ENCODE results near the gene ZNF432. TPM values are rescaled to one million over a fixed set of nuclear protein-coding genes. Genes with fewer than 3 reads are reported as not detected.
A peak's percentile ranks its signal among the peaks of the same experiment; 100 is the strongest.
"Not testable (repeated sequence)": the region's sequence is repeated elsewhere in the genome, so short reads cannot be mapped to it uniquely, and the experiment has no call there.

ZNF432 gene
- total and polyA plus RNA-seq, 2 experiments from 2014 or later: 11.9 to 16.0 TPM

GRCh38 chr19:52034051-52034728 is 14.4 kb downstream of the ZNF432 start:
- no peak for TF ChIP-seq CTCF (IDR thresholded peaks at IDR 0.05; ENCODE audit: low read depth, low read length)
- Histone ChIP-seq H3K9me3 (ENCODE audit: low read depth) (peaks cover 9% of the 10 kb centered on the region), H3K27ac (no peak overlapping the region), H3K27me3 (no peaks in the 10 kb centered on the region), H3K4me1 (ENCODE audit: low read depth) (no peaks in the 10 kb centered on the region), H3K36me3 (peaks cover 61% of the 10 kb centered on the region), H3K4me3 (no peak overlapping the region)
- DNase-seq (ENCODE audit: low read depth in 1 of 2, low spot score in 1 of 2): peak in 1 of 2 donors; percentile 3

GRCh38 chr19:52028780-52029123 is 19.9 kb downstream of the ZNF432 start:
- DNase-seq (ENCODE audit: low read depth in 1 of 2, low spot score in 1 of 2): no peak
- Histone ChIP-seq H3K36me3 (peaks cover 30% of the 10 kb centered on the region), H3K9me3 (ENCODE audit: low read depth) (peaks cover 7% of the 10 kb centered on the region)

GRCh38 chr19:52028027-52028779 is 20.4 kb downstream of the ZNF432 start, which contains the start of gene ZNF614:
ZNF614 (minus strand) TSS chr19:52028379; CDS start chr19:52025745, 2,634 bp downstream.
- peak; percentile 90 to 91 for DNase-seq (ENCODE audit: low read depth in 1 of 2, low spot score in 1 of 2)
- peaks cover 2% of the 10 kb centered on the region for H3K9me3 ChIP-seq (ENCODE audit: low read depth)
- H3K4me3 ChIP-seq: peak within 1 kb of the TSS; percentile 50
- peaks cover 30% of the 10 kb centered on the region for H3K36me3 ChIP-seq
- H3K27ac ChIP-seq: peak within 1 kb of the TSS; percentile 89
- no peak for TF ChIP-seq CTCF (IDR thresholded peaks at IDR 0.05; ENCODE audit: low read depth, low read length)
- no peaks in the 10 kb centered on the region for H3K4me1 ChIP-seq (ENCODE audit: low read depth)
- H3K27me3 ChIP-seq: no peaks in the 10 kb centered on the region

More at GRCh38 chr19:52028780-52029123, 19.9 kb downstream of the ZNF432 start:
- peak overlapping the region; percentile 89 for H3K27ac ChIP-seq
- no peaks in the 10 kb centered on the region for H3K27me3 ChIP-seq
- H3K4me3 ChIP-seq: peak overlapping the region; percentile 50
- no peaks in the 10 kb centered on the region for H3K4me1 ChIP-seq (ENCODE audit: low read depth)
- no peak for TF ChIP-seq CTCF (IDR thresholded peaks at IDR 0.05; ENCODE audit: low read depth, low read length)

GRCh38 chr19:52026255-52026990 is 22.2 kb downstream of the ZNF432 start:
- H3K4me1 ChIP-seq (ENCODE audit: low read depth); H3K9me3 ChIP-seq (ENCODE audit: low read depth); DNase-seq (ENCODE audit: low read depth in 1 of 2, low spot score in 1 of 2); H3K27me3 ChIP-seq; H3K27ac ChIP-seq; H3K4me3 ChIP-seq: not testable (repeated sequence)
- peaks cover 32% of the 10 kb centered on the region for H3K36me3 ChIP-seq

GRCh38 chr19:52024478-52024877 is 24.2 kb downstream of the ZNF432 start:
- H3K4me1 ChIP-seq (ENCODE audit: low read depth); H3K4me3 ChIP-seq; H3K27me3 ChIP-seq; DNase-seq (ENCODE audit: low read depth in 1 of 2, low spot score in 1 of 2); H3K27ac ChIP-seq; H3K9me3 ChIP-seq (ENCODE audit: low read depth): not testable (repeated sequence)
- peaks cover 44% of the 10 kb centered on the region for H3K36me3 ChIP-seq

- Histone ChIP-seq H3K27ac (no peak overlapping the region), H3K36me3 (peaks cover 64% of the 10 kb centered on the region), H3K4me1 (ENCODE audit: low read depth) (no peaks in the 10 kb centered on the region), H3K27me3 (no peaks in the 10 kb centered on the region), H3K9me3 (ENCODE audit: low read depth) (no peaks in the 10 kb centered on the region), H3K4me3 (no peak overlapping the region)
- DNase-seq (ENCODE audit: low read depth in 1 of 2, low spot score in 1 of 2): no peak
- TF ChIP-seq CTCF (IDR thresholded peaks at IDR 0.05; ENCODE audit: low read depth, low read length): no peak
These were observed 26.4 kb downstream of the ZNF432 start for GRCh38 chr19:52022193-52022592.

Measured in cardiac muscle cell (in vitro differentiated cells and primary cell).